Neural crest cell (in vitro differentiated cells): ENCODE results near the gene SLC13A3. TPM values are rescaled to one million over a fixed set of nuclear protein-coding genes. Genes with fewer than 3 reads are reported as not detected.

Experiments used
- DNase-seq: peaks from one replicate; pipeline ENCODE4 v3.0.0; 2021; ENCODE audit warnings: low read depth, mixed read lengths, low spot score
- H3K27ac Mint-ChIP-seq: one replicate; pipeline ENCODE4 v1.8.0; 2021; ENCODE audit warnings: mild to moderate bottlenecking, mixed read lengths; ENCODE audit not compliant: unreplicated experiment
- H3K27me3 Mint-ChIP-seq: 2 replicates; pipeline ENCODE4 v1.8.0; 2021; ENCODE audit warnings: low read depth, mild to moderate bottlenecking, mixed read lengths
- H3K36me3 Mint-ChIP-seq: 2 replicates; pipeline ENCODE4 v1.8.0; 2021; ENCODE audit warnings: low read depth, mild to moderate bottlenecking, mixed read lengths
- H3K4me1 Mint-ChIP-seq: 2 replicates; pipeline ENCODE4 v1.8.0; 2021; ENCODE audit warnings: mixed read lengths
- H3K4me3 Mint-ChIP-seq: one replicate; pipeline ENCODE4 v1.8.0; 2021; ENCODE audit warnings: mild to moderate bottlenecking, mixed read lengths
- H3K9me3 Mint-ChIP-seq: 2 replicates; pipeline ENCODE4 v1.8.0; 2021; ENCODE audit warnings: mixed read lengths
- total RNA-seq: library from RNA; stranded (reverse); gene quantifications from 2 replicates; pipeline ENCODE4 v1.2.1, GENCODE V29; 2021
- TF ChIP-seq, protein P1 (sequence below): fragments of 200-600 bp; sonication (generic); conservative IDR thresholded peaks from 2 replicates; pipeline ENCODE4 v1.5.0; 2021; ENCODE audit warnings: antibody characterized with exemption, mild to moderate bottlenecking

Gene SLC13A3
- total RNA-seq, 1 donor from 2014 or later: 6.7 TPM

DNA sequence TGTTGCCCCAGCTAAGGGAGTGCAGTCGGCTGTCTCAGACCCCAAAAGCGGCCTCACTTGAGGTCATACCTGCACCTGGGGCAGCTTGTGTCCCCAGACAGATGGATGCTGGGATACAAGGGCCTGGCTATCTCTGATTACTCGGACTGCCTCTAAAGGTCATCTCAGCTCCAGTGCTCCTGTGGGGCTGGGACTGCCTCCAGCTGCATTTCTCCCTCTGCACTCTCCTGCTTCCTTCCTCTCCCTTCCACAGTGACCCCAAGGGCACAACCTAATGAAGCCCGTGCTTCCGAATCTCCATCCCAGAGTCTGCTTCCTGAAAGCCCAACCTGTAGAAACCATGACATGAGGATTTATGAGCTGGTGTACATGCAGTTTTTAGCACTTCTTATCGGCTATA is 78.0 kb downstream of the SLC13A3 start:
- no peaks in the 10 kb centered on the region for H3K9me3 Mint-ChIP-seq

DNA sequence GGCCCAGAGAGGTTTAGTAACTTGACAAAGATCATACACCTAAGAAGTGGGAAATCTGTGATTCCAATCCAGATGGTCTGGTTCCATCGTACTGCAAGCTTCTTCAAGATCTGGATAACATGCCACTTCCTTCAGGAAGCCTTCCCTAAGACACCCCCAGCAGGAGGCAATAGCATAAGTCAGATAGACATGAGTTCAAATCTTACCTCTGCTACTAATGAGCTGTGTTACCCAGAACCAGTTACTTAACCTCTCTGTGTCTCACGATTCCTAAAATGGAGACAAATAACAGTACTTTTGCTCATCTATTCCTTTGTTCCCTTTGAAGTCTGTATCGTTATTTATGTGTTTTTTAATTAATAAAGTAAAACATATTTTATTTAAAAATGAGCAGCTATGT is 78.5 kb downstream of the SLC13A3 start:
- H3K4me1 Mint-ChIP-seq: peaks cover 10% of the 10 kb centered on the region
- no peak overlapping the region for H3K4me3 Mint-ChIP-seq
- H3K27ac Mint-ChIP-seq: no peak overlapping the region
- no peaks in the 10 kb centered on the region for H3K36me3 Mint-ChIP-seq
- TF ChIP-seq, protein P1, sequence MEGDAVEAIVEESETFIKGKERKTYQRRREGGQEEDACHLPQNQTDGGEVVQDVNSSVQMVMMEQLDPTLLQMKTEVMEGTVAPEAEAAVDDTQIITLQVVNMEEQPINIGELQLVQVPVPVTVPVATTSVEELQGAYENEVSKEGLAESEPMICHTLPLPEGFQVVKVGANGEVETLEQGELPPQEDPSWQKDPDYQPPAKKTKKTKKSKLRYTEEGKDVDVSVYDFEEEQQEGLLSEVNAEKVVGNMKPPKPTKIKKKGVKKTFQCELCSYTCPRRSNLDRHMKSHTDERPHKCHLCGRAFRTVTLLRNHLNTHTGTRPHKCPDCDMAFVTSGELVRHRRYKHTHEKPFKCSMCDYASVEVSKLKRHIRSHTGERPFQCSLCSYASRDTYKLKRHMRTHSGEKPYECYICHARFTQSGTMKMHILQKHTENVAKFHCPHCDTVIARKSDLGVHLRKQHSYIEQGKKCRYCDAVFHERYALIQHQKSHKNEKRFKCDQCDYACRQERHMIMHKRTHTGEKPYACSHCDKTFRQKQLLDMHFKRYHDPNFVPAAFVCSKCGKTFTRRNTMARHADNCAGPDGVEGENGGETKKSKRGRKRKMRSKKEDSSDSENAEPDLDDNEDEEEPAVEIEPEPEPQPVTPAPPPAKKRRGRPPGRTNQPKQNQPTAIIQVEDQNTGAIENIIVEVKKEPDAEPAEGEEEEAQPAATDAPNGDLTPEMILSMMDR: no peak
- DNase-seq: no peak
- no peaks in the 10 kb centered on the region for H3K27me3 Mint-ChIP-seq
- H3K9me3 Mint-ChIP-seq: no peaks in the 10 kb centered on the region

More for the DNA sequence above, 78.0 kb downstream of the SLC13A3 start:
- H3K4me1 Mint-ChIP-seq: peaks cover 10% of the 10 kb centered on the region
- H3K27me3 Mint-ChIP-seq: no peaks in the 10 kb centered on the region
- no peaks in the 10 kb centered on the region for H3K36me3 Mint-ChIP-seq
- TF ChIP-seq, protein P1: no peak
- no peak overlapping the region for H3K27ac Mint-ChIP-seq
- no peak overlapping the region for H3K4me3 Mint-ChIP-seq
- no peak for DNase-seq

DNA sequence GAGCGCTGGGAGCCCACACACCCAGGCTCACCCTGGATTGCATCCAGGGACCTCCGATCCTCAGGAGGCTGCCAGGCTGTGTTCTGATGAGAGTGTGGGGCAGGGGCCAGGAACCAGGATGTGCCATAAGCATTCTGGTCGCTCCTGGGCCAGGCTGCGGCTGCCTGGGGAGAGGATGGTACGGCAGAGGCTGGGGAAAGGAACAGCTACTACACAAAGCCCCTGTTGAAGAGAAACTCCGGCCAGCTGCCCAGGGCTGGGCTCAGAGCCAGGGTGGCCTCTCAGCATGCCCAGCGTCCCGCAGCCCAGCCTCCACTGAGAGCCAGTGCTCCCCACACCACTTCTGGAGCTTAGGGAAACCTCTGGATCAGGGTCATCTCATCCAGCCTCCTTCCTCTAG is 79.1 kb downstream of the SLC13A3 start:
- H3K36me3 Mint-ChIP-seq: no peaks in the 10 kb centered on the region
- H3K4me1 Mint-ChIP-seq: peaks cover 10% of the 10 kb centered on the region
- TF ChIP-seq, protein P1: no peak
- no peak overlapping the region for H3K4me3 Mint-ChIP-seq
- H3K27me3 Mint-ChIP-seq: no peaks in the 10 kb centered on the region
- no peak for DNase-seq
- no peak overlapping the region for H3K27ac Mint-ChIP-seq
- no peaks in the 10 kb centered on the region for H3K9me3 Mint-ChIP-seq

DNA sequence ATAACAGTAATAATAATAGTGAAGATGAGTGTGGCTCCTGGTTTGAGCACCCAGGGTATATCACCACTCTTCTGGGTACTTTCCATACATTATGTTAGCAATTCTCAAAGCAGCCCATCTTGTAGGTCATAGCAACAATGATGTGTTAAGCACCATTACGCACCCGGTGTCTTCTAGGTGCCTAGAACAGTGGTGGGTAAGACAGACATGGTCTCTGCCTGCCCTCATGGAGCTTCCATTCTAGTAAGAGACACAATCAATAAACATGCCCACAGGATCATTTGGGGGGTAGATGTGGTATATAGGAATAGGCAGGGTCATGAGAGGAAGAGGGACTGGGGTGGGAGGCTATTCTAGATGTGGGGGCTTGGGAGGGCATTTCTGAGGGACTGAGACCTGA is 79.8 kb downstream of the SLC13A3 start:
- Mint-ChIP-seq H3K27me3 (no peaks in the 10 kb centered on the region), H3K4me1 (peaks cover 10% of the 10 kb centered on the region), H3K9me3 (no peaks in the 10 kb centered on the region), H3K36me3 (no peaks in the 10 kb centered on the region), H3K27ac (no peak overlapping the region), H3K4me3 (no peak overlapping the region)
- TF ChIP-seq, protein P1: no peak
- DNase-seq: no peak

DNA sequence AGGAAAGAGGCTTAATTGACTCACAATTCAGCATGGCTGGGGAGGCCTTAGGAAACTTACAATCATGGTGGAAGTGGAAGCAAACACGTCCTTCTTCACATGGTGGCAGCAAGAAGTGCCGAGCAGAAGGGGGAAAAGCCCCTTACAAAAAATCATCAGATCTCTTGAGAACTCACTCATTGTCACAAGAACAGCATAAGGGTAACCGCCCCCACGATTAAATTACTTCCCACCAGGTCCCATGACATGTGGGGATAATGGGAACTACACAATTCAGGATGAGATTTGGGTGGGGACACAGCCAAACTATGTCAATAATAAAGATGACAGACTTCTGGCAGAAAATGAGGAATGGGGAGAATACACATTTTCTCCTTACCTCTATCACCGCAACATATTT is 80.3 kb downstream of the SLC13A3 start:
- H3K27me3 Mint-ChIP-seq: no peaks in the 10 kb centered on the region
- TF ChIP-seq, protein P1: no peak
- H3K9me3 Mint-ChIP-seq: no peaks in the 10 kb centered on the region
- peaks cover 7% of the 10 kb centered on the region for H3K4me1 Mint-ChIP-seq
- H3K27ac Mint-ChIP-seq: no peak overlapping the region
- H3K4me3 Mint-ChIP-seq: no peak overlapping the region
- no peak for DNase-seq
- no peaks in the 10 kb centered on the region for H3K36me3 Mint-ChIP-seq

DNA sequence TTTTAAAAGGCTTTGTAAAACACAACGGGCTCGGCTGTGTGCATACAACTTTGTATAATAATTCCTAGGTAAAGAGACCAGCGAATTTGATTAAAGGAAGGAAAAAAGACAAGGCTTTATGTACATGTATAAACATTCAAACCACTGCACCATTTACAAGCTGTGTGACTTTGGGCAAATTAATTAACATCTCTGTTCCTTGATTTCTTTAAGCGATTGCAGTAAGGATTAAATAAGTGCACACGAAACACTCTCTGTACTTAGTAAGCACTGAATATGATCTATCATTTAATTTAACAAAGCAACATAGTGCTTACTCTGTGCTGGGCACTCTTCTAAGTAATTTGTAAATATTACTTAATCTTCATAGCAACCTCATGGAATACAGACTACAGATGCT is 81.3 kb downstream of the SLC13A3 start:
- TF ChIP-seq, protein P1: no peak

More for the DNA sequence above, 81.3 kb downstream of the SLC13A3 start:
- no peak overlapping the region for H3K27ac Mint-ChIP-seq
- DNase-seq: no peak
- no peaks in the 10 kb centered on the region for H3K36me3 Mint-ChIP-seq
- H3K9me3 Mint-ChIP-seq: no peaks in the 10 kb centered on the region
- no peak overlapping the region for H3K4me3 Mint-ChIP-seq
- H3K4me1 Mint-ChIP-seq: peaks cover 4% of the 10 kb centered on the region
- no peaks in the 10 kb centered on the region for H3K27me3 Mint-ChIP-seq
